Fibroblast of the aortic adventitia (primary cell): ENCODE results near the gene HIPK1. TPM values are rescaled to one million over a fixed set of nuclear protein-coding genes. Genes with fewer than 3 reads are reported as not detected.

Source experiments
- DNase-seq: peaks from one replicate; pipeline ENCODE4 v3.0.0-alpha.2; 2010; ENCODE audit warnings: low read depth
- H3K4me3 ChIP-seq: 2 replicates; pipeline ENCODE4 v1.5.1; 2011; ENCODE audit warnings: low read depth, mild to moderate bottlenecking, control low read depth, low read length, moderate library complexity
- total RNA-seq: library from RNA; depleted of rRNA; stranded (reverse); fragments of >200 nt; gene quantifications from 2 replicates; pipeline ENCODE4 v1.2.3, GENCODE V29; 2012; ENCODE audit warnings: low replicate concordance
- TF ChIP-seq, protein P1 (sequence below): IDR thresholded peaks from 2 replicates; pipeline ENCODE4 v1.5.1; 2011; ENCODE audit warnings: mild to moderate bottlenecking, low read length, control low read depth, inconsistent platforms; ENCODE audit not compliant: insufficient read depth

The HIPK1 gene
- total RNA-seq, 1 donor: 38.2 TPM

DNA sequence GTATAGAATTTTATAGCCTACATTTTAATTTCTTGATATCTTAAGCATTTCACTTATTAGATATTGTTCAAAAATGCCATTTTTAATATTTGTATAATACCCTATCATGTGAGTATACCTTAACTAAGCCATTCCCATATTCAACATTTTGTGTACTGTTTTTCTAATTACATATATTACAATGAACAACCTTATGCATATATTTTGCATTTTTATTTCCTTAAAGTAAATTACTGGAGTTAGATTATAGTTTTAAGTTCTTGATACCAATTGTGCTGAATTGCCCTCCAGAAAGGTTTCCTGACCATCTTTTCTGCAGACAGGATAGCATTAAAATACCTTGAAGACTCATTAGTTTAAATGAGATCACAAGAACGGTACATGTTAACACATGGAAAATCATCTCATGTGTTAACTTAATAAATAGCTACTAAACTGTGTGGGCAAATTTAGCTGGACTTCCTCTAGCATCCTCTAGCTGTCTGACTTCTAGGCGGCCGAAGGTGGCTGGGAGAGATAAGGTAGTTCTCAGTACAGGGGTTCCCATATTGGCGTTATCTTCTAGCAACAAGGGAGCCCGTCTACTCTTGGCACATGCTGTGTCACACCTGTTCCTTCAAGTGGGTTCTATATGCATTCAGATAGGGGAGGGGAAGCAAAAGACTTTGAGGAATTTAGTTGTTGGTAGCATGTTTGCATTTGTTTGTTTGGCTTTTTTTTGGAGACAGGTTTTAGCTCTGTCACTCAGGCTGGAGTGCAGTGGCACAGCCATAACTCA lies 15.0 kb upstream of the HIPK1 start:
- no peak for DNase-seq

DNA sequence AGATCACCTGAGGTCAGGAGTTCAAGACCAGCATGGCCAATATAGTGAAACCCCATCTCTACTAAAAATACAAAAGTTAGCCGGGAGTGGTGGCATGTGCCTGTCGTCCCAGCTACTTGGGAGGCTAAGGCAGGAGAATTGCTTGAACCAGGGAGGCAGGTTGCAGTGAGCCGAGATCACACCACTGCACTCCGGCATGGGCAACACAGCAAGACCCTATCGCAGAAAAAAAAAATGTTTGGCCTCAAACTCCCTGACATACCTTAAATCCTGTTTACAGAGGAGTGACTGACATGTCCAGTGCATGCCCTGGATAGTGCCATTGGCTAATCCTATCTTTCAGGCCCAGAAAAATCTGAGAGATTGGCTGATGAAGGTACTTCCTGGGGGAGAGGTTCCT lies 12.2 kb upstream of the HIPK1 start:
- no peak for DNase-seq
- TF ChIP-seq, protein P1, sequence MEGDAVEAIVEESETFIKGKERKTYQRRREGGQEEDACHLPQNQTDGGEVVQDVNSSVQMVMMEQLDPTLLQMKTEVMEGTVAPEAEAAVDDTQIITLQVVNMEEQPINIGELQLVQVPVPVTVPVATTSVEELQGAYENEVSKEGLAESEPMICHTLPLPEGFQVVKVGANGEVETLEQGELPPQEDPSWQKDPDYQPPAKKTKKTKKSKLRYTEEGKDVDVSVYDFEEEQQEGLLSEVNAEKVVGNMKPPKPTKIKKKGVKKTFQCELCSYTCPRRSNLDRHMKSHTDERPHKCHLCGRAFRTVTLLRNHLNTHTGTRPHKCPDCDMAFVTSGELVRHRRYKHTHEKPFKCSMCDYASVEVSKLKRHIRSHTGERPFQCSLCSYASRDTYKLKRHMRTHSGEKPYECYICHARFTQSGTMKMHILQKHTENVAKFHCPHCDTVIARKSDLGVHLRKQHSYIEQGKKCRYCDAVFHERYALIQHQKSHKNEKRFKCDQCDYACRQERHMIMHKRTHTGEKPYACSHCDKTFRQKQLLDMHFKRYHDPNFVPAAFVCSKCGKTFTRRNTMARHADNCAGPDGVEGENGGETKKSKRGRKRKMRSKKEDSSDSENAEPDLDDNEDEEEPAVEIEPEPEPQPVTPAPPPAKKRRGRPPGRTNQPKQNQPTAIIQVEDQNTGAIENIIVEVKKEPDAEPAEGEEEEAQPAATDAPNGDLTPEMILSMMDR: no peak
- no peak overlapping the region for H3K4me3 ChIP-seq

More for the DNA sequence above, 15.0 kb upstream of the HIPK1 start:
- no peak overlapping the region for H3K4me3 ChIP-seq
- TF ChIP-seq, protein P1: no peak

DNA sequence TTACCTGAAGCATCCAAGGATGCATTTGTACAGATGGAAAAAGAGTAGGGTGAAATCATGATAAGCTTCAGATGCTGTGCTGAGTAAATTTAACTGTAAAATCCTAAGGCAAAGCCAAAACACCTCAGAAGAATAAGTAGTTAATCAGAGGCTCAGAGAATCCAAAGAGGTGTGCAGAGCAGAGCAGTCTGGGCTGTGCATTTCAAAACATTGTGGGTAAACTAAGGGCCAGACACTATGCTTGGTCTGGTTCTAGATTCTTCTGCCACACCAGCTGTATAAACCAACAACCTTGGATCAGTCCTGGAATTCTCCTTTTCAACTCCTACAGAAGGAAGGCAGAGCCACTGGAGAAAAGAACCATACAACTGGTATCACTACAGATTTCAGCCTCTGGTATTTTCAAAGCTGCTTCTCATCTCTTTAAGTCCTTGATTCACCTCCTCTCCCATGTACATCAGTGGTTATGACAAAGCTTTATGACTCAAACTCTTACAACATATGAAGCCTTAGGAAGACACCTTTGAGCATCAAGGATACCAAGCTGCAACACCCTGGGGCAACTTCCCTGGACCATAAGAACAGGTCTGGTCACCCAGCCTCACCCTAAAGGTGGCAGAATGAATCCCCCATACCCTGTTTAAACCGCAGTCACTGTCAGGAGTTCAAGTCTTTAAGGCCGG lies 11.6 kb upstream of the HIPK1 start:
- DNase-seq: no peak
- TF ChIP-seq, protein P1: no peak
- H3K4me3 ChIP-seq: no peak overlapping the region

DNA sequence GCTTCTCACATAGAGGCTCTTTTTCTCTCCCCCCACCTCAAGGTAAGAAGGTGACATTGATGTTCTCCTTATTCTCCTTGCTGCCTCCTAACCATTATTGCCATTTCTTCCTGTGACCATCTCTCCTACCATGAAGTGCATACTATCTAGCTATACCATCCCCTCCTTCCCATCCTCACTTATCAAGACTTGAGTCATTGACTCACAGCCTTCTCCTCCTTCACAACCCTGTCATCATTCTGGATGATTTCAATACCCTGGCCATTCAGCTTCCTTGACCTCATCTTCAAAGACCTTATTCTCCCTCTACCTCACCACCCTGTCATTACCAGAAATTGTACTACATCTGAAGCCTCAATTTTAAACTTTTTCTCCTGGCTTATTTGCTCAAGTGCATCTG lies 10.9 kb upstream of the HIPK1 start:
- no peak for DNase-seq
- no peak overlapping the region for H3K4me3 ChIP-seq
- TF ChIP-seq, protein P1: no peak

DNA sequence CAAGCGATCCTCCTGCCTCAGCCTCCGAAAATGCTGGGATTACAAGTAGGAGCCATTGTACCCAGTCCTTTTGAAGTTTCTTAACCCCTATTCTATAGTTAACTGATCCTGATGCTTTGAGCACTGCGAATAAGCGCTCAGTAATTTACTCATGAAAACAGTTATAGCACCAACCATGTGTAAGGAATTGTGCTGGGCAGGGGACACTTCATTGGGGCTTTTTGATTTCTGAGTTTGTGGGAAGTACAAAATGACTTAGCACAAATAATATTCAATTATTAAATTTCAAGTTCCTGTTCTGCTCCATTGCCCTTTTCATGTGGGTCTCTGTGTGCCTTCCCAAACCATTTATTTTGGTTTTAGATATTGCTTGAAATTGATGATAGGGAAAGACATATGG lies 6.2 kb upstream of the HIPK1 start:
- no peak overlapping the region for H3K4me3 ChIP-seq
- TF ChIP-seq, protein P1: no peak
- no peak for DNase-seq

DNA sequence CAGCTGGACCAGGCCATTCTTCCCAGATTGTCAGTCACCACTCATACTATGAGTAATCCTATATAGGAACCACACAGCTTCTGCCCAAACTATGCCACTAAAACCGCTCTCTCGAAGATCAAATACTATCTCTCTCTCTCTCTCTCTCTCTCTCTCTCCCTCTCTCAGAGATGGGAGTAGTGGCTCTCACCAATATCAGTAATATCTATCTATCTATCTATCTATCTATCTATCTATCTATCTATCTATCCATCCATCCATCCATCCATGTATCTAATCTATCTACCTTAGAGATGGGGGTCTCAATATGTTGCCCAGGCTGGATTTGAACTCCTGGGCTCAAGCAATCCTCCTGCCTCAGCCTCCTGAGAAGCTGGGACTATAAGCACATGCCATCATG lies 4.7 kb upstream of the HIPK1 start:
- DNase-seq: no peak
- TF ChIP-seq, protein P1: no peak
- H3K4me3 ChIP-seq: no peak overlapping the region
